ENCODE measurements around the gene FBN1.

GRCh38 chr15:48406911-48407310, 238.6 kb downstream of the FBN1 start:
- TF ChIP-seq EZH2phosphoT487 (IDR thresholded peaks at IDR 0.05; ENCODE audit: low read length) (no peak), CTCF (IDR thresholded peaks at IDR 0.05; ENCODE audit: low read length) (peak; percentile 23; the same call in 1 of the 2 replicates), EZH2 (optimal IDR thresholded peaks at IDR 0.05; ENCODE audit: low read depth, low read length) (no peak)

All from MM.1S (cell line).